Right atrium auricular region (tissue), 2 donors: ENCODE measurements around the gene DGCR2. TPM values are rescaled to one million over a fixed set of nuclear protein-coding genes. Genes with fewer than 3 reads are reported as not detected.

Source experiments
- DNase-seq: peaks from one replicate; pipeline ENCODE4 v3.0.0-alpha.2; 2019; ENCODE audit warnings: low spot score
- H3K27ac ChIP-seq, 2 donors: fragments of 200-600 bp; sonication (generic); 1 replicate in 1 of 2; 2 replicates in 1 of 2; pipeline ENCODE4 v1.5.1; 2016 to 2019
- H3K27me3 ChIP-seq, 2 donors: fragments of 200-600 bp; sonication (generic); one replicate each; pipeline versions ENCODE4 v1.5.1 to v1.6.0; 2017 to 2019
- H3K36me3 ChIP-seq: fragments of 200-600 bp; sonication (generic); one replicate; pipeline ENCODE4 v1.5.1; 2016
- H3K4me1 ChIP-seq, 2 donors: fragments of 200-600 bp; sonication (generic); one replicate each; pipeline versions ENCODE4 v1.5.1 to v1.6.0; 2017 to 2019
- H3K4me3 ChIP-seq, 2 donors: fragments of 200-600 bp; sonication (generic); 1 replicate in 1 of 2; 2 replicates in 1 of 2; pipeline ENCODE4 v1.5.1; 2017 to 2019; ENCODE audit warnings: mild to moderate bottlenecking in 1 of 2, moderate library complexity in 1 of 2
- H3K9me3 ChIP-seq, 2 donors: fragments of 200-600 bp; sonication (generic); one replicate each; pipeline ENCODE4 v1.5.1; 2019
- total RNA-seq, 2 donors: library from RNA; depleted of rRNA; stranded (reverse); fragments of >200 nt; gene quantifications; one replicate each; pipeline ENCODE4 v1.1.0, GENCODE V29; 2016
- TF ChIP-seq, protein P1 (sequence below), 2 donors: fragments of 200-600 bp; sonication (generic); IDR thresholded peaks; one replicate each; pipeline ENCODE4 v1.5.1; 2019; ENCODE audit warnings: antibody characterized with exemption in 2 of 2

DGCR2 gene
- total RNA-seq, 2 donors from 2014 or later = 32.8 to 48.1 TPM

DNA sequence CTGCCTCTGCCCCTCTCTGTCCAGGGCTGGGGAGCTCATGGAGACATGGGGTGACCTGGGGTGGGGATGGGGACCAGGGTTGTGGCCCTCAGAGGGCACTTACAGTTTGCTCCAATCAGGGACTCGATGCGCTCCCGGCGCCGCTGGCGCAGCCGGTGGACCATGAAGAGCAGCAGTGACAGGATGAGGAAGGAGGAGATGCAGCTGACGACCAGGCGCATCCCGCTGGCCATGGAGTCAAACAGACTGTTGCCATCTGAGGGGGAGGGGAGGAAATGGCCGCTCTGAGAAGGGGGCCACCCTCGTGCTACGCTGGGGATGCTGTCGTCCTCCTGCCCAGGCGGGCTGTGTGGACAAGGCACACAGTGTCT, 80.5 kb downstream of the DGCR2 start:
- H3K4me3 ChIP-seq = no peak overlapping the region
- H3K27ac ChIP-seq = no peak overlapping the region
- H3K9me3 ChIP-seq = no peaks in the 10 kb centered on the region
- H3K36me3 ChIP-seq = peaks cover 89% of the 10 kb centered on the region
- H3K4me1 ChIP-seq = no peaks in the 10 kb centered on the region
- DNase-seq = no peak
- H3K27me3 ChIP-seq = no peaks in the 10 kb centered on the region
- TF ChIP-seq, protein P1, sequence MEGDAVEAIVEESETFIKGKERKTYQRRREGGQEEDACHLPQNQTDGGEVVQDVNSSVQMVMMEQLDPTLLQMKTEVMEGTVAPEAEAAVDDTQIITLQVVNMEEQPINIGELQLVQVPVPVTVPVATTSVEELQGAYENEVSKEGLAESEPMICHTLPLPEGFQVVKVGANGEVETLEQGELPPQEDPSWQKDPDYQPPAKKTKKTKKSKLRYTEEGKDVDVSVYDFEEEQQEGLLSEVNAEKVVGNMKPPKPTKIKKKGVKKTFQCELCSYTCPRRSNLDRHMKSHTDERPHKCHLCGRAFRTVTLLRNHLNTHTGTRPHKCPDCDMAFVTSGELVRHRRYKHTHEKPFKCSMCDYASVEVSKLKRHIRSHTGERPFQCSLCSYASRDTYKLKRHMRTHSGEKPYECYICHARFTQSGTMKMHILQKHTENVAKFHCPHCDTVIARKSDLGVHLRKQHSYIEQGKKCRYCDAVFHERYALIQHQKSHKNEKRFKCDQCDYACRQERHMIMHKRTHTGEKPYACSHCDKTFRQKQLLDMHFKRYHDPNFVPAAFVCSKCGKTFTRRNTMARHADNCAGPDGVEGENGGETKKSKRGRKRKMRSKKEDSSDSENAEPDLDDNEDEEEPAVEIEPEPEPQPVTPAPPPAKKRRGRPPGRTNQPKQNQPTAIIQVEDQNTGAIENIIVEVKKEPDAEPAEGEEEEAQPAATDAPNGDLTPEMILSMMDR (IDR thresholded peaks at IDR 0.05) = no peak

DNA sequence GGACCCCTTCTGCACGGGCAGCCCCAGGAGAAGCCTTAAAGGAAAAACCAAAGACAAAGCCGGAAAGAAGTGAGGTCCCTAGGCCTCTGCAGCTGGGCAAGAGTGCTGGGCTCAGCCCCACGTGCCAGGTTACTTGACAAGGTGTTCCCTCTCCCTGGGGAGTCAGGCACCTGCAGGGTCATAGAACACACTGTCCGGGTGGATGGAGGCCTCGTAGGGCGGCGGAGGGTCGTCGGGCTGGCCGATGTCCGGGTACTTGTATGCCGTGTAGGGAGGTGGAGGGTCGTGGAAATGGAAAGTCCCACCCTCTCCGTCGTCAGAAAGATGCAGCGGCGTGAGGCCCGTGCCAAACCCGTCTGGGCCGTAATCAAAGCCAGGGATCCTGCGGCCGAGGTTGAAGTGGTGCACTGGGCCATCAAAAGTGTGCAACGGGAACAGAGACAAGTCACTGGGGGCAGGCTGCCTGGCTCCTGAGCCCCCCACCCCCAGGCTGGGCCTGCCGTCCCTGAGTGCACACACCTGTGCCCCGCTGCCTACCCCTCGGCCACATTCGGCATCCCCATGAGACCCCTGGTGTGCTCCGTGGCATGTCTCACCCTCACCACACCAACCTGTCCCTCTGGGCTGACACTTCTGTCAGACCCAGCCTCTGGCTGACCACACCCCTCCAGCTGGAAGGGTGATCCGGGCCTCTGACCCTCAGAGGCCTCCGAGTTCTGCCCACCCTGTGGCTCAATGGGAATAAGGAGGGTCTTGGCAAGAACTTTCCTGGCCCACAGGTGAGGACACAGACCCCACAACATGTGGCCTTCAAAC, 81.1 kb downstream of the DGCR2 start:
- H3K4me1 ChIP-seq = no peaks in the 10 kb centered on the region
- no peaks in the 10 kb centered on the region for H3K27me3 ChIP-seq
- no peak overlapping the region for H3K4me3 ChIP-seq
- TF ChIP-seq, protein P1 (IDR thresholded peaks at IDR 0.05) = no peak
- no peak overlapping the region for H3K27ac ChIP-seq
- no peak for DNase-seq
- no peaks in the 10 kb centered on the region for H3K9me3 ChIP-seq
- H3K36me3 ChIP-seq = peaks cover 83% of the 10 kb centered on the region

DNA sequence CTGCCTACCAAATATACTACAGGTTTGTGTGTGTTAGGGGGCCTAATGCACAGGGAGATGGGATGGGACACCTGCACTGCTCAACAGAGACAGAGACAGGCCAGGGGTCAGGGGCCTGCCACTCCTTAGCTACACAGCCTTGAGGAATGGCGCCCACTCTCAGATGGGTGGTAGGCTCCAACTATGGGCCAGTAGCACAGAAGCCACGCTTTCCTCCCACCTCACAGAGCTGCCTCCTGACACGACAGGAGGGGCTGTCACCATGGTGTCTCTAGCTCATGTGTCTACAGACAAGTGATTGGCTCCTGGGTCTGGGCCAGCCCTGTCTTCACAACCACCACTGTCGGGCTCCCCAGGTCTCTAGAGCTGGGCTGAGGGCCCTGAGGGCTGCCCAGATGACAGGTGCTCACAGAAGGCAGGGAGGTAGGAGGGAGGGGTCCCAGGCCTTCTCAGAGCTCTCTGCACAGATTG, 81.8 kb downstream of the DGCR2 start:
- TF ChIP-seq, protein P1 (IDR thresholded peaks at IDR 0.05) = no peak
- Histone ChIP-seq H3K4me3 (no peak overlapping the region), H3K27ac (no peak overlapping the region), H3K27me3 (no peaks in the 10 kb centered on the region), H3K36me3 (peaks cover 76% of the 10 kb centered on the region), H3K4me1 (no peaks in the 10 kb centered on the region), H3K9me3 (no peaks in the 10 kb centered on the region)
- no peak for DNase-seq

DNA sequence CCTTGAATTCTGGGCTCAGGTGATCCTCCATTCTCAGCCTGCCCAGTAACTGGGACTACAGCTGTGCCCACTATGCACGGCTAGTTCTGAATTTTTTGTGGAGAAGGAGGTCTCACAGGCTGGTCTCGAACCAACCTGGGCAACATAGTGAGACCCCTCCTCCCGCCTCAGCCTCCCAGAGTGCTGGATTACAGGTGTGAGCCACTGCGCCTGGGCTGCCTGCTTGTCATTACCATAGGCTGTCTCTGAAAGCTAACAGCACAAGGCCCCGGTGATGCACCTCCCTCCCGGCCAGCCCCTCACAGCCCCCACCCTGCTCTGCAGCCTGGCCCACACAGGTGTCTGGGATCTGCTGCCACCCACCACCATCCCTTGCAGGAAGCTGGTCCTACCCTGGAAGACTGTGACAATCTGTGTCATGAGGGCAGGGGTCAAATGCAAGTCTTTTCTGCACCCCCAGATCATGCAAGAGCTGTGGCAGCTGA, 82.4 kb downstream of the DGCR2 start:
- TF ChIP-seq, protein P1 (IDR thresholded peaks at IDR 0.05) = no peak
- H3K4me3 ChIP-seq = no peak overlapping the region
- no peaks in the 10 kb centered on the region for H3K9me3 ChIP-seq
- H3K27ac ChIP-seq = no peak overlapping the region
- no peak for DNase-seq
- no peaks in the 10 kb centered on the region for H3K27me3 ChIP-seq
- no peaks in the 10 kb centered on the region for H3K4me1 ChIP-seq
- H3K36me3 ChIP-seq = peaks cover 70% of the 10 kb centered on the region

DNA sequence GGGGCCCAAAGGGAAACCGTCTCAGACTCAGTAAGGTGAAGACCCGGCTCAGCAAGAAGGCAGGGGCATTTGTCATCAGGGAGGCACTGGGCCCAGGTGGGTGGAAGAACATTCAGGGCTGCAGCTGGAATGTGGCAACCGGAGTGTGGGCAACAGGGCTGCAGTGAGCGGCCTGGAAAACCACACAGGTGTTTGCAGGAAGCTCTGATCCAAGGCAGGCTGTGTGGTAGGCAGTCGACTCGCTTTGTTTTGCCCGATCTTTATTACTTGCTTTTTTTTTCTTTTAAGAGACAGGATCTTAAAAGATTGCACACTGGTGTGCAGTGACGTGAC, 82.8 kb downstream of the DGCR2 start:
- TF ChIP-seq, protein P1 (IDR thresholded peaks at IDR 0.05) = no peak
- no peak overlapping the region for H3K27ac ChIP-seq
- no peaks in the 10 kb centered on the region for H3K9me3 ChIP-seq
- no peaks in the 10 kb centered on the region for H3K27me3 ChIP-seq
- H3K36me3 ChIP-seq = peaks cover 66% of the 10 kb centered on the region
- H3K4me1 ChIP-seq = no peaks in the 10 kb centered on the region
- H3K4me3 ChIP-seq = no peak overlapping the region
- DNase-seq = no peak
